ENCODE measurements around the gene COL19A1. TPM values are rescaled to one million over a fixed set of nuclear protein-coding genes. Genes with fewer than 3 reads are reported as not detected.
"Not testable (repeated sequence)": the region's sequence is repeated elsewhere in the genome, so short reads cannot be mapped to it uniquely, and the experiment has no call there.

COL19A1 gene
- total RNA-seq, result under 0.01 TPM in 1 of 2 replicates, not detected in the other

DNA sequence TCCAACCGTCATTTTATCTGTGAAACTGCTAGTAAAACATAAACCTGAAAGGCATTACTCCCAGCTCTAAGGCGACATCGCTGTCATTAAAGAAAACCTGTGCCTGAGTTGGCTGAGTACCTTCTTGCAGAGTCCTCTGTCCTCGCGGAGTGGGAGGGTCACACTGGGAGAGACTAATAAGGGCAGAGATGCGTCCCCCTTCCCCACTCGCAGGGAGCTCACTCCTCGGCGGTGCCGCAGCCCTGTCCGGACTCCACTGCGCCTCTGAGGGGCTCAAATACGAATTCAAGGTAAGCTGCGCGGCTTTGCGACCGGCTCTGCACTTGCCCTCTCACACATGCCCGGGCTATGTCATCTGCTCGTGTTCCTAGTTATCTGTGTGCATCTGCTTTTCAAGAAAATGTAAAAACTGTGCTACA, at the start of gene COL19A1:
COL19A1 (plus strand) TSS at position 206 of the 419 bp plus-strand sequence. CDS start 13,012 bp downstream, outside the sequence.
- H3K4me3 ChIP-seq (ENCODE audit: low read depth, low read length), result peak within 1 kb of the TSS; percentile 58
- TF ChIP-seq, protein P1, sequence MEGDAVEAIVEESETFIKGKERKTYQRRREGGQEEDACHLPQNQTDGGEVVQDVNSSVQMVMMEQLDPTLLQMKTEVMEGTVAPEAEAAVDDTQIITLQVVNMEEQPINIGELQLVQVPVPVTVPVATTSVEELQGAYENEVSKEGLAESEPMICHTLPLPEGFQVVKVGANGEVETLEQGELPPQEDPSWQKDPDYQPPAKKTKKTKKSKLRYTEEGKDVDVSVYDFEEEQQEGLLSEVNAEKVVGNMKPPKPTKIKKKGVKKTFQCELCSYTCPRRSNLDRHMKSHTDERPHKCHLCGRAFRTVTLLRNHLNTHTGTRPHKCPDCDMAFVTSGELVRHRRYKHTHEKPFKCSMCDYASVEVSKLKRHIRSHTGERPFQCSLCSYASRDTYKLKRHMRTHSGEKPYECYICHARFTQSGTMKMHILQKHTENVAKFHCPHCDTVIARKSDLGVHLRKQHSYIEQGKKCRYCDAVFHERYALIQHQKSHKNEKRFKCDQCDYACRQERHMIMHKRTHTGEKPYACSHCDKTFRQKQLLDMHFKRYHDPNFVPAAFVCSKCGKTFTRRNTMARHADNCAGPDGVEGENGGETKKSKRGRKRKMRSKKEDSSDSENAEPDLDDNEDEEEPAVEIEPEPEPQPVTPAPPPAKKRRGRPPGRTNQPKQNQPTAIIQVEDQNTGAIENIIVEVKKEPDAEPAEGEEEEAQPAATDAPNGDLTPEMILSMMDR (conservative IDR thresholded peaks at IDR 0.05; ENCODE audit: low read depth, low read length), result no peak
- DNase-seq (ENCODE audit: low read depth), result peak; percentile 1

DNA sequence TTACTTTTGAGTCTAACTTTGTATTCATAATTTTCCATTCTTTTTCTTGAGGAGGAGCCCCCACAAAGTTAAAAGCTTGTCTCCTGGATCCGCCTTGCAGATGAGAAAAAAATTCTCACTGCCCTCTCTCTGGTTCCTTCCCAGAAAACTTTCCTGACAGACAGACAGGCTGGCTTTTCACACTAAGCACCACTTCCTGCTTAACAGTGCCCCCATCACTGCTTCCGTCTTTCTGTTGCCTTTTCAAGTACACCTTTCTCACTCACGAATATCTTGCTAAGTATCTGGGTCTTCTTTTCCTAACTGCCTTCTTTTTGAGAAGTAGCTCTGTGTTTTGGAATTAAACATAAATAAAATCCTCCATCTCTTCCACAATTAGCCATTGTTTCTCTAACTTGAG, 49.8 kb upstream of the COL19A1 start:
- TF ChIP-seq, protein P1 (conservative IDR thresholded peaks at IDR 0.05; ENCODE audit: low read depth, low read length), result no peak
- no peak for DNase-seq (ENCODE audit: low read depth)
- no peak overlapping the region for H3K4me3 ChIP-seq (ENCODE audit: low read depth, low read length)

DNA sequence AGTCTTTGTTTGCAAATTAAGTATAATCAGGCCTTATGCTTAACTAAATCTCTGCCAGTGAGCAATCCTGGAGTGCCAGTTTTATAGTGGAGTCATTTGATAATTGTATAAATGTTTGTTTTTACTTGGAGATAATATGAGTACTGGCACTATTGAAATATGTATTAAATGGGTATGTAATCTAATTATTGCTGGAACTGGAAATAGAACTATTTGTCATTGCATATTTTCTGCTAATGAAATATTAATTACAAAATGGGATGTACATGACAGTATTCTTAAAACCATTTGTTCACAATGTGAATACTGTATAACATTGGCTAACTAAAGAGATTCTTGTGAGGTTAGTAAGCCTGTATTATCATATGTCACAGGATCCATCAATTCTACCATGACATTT, 49.0 kb upstream of the COL19A1 start:
- no peak for DNase-seq (ENCODE audit: low read depth)
- H3K4me3 ChIP-seq (ENCODE audit: low read depth, low read length), result no peak overlapping the region
- TF ChIP-seq, protein P1 (conservative IDR thresholded peaks at IDR 0.05; ENCODE audit: low read depth, low read length), result no peak

DNA sequence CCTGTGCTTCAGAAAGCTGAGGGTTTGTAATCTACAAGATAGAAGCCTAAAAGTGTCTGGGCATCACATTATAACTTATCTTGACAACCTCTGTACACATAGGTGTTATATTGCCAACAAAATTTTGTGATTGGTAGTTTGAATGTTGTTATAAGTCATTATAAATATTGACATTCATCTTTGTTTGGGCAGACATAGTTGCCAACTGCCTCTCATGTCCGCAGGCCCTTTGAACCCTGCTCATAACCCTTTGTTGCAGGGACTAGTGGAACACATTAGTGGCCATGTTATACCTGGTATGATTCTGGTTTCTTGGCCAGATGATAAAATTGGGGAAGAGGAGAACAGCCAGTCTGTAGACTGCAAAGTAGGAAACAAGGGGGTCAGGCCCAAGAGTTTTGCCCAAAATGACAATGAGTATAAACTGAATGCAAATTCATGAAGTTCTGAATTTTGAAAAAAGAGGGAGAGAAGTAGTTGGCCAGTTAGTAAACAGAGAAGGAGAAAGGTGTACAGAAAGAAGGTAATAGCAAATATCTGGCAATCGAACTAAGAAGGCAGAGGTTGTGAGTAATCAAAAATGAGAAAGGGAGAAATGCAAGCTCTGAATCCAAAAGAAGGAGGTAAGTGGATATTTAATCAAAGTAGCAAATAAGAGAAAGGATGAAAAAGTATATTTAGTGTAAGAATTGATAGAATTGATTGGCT, 48.0 kb upstream of the COL19A1 start:
- no peak overlapping the region for H3K4me3 ChIP-seq (ENCODE audit: low read depth, low read length)
- no peak for DNase-seq (ENCODE audit: low read depth)
- TF ChIP-seq, protein P1 (conservative IDR thresholded peaks at IDR 0.05; ENCODE audit: low read depth, low read length), result no peak

DNA sequence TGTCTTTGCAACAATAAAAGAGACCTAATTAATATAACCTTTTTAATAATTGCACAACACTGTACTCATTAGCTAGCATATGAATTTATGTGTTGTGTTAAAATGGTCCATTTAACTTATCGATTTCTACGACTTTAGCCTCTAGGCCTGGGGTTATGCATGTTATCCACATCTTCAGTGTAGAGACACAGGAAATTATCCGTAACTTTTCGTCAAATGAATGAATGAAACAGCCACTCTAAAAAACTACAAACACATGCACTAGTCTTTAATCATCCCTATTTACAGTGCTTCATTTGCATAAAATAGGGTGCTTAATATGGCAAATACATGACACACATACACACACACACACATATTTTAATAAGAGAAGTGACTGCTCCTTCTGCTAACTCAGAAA, 47.2 kb upstream of the COL19A1 start:
- no peak for DNase-seq (ENCODE audit: low read depth)
- TF ChIP-seq, protein P1 (conservative IDR thresholded peaks at IDR 0.05; ENCODE audit: low read depth, low read length), result no peak
- H3K4me3 ChIP-seq (ENCODE audit: low read depth, low read length), result no peak overlapping the region

DNA sequence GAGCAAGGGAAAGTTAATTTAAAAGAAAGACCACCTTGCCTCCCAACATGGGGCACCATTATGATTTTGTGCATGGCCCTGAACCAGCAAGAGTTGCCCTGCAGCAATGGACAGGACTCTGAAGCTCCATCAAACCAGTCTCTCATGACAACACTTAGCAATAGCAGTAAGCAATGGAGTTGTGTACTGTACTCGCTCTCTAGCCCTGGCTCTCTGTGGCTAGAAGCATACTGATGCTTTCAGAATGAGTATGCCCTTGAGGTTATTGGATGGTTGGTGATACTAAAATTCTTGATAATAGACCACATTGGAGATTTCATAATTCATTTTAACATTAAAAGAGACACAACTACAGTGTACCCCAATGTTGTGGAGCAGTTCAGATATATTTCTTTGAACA, 46.3 kb upstream of the COL19A1 start:
- no peak for DNase-seq (ENCODE audit: low read depth)
- H3K4me3 ChIP-seq (ENCODE audit: low read depth, low read length), result no peak overlapping the region
- TF ChIP-seq, protein P1 (conservative IDR thresholded peaks at IDR 0.05; ENCODE audit: low read depth, low read length), result no peak

DNA sequence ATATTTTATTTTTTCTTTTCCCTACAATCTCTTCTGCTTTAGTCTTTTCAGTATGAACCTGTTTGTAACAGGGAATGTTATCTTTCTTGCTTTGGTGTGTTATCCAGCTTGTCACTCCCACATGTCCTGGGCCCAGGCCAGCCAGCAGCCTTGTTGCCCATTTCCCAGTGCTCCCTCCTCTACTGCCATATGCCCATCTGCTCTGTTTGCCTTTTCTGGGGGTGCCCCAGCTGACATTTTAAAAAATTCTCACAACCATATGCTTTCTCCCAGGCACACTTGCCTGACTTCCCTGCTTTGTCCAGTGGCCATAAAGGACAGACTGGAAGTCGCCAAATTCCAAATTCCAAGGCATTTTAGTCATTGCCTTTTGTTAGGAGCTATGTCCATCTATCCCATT, 45.9 kb upstream of the COL19A1 start:
- no peak for DNase-seq (ENCODE audit: low read depth)
- TF ChIP-seq, protein P1 (conservative IDR thresholded peaks at IDR 0.05; ENCODE audit: low read depth, low read length), result no peak
- no peak overlapping the region for H3K4me3 ChIP-seq (ENCODE audit: low read depth, low read length)

DNA sequence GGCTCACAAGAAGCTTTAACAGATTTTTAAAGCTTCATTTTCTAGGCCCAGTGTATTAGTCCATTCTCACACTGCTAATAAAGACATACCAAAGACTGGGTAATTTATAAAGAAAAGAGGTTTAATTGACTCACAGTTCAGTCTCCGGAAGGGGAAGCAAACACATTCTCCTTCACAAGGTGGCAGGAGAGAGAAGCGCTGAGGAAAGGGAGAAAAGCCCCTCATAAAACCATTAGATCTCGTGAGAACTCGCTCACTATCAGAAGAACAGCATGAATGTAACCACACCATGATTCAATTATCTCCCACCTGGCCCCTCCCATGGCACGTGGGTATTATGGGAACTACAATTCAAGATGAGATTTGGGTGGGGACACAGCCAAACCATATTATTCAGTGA, 42.0 kb upstream of the COL19A1 start:
- not testable (repeated sequence) for DNase-seq (ENCODE audit: low read depth); H3K4me3 ChIP-seq (ENCODE audit: low read depth, low read length)
